ENCODE measurements around the gene RFX5. TPM values are rescaled to one million over a fixed set of nuclear protein-coding genes. Genes with fewer than 3 reads are reported as not detected.

RFX5 gene
- total and polyA plus RNA-seq, 9 of the 15 experiments (the other 6 are each of a cell fraction or from before 2014, with no cell fraction given): 3.8 to 48.2 (median 32.2) TPM

DNA sequence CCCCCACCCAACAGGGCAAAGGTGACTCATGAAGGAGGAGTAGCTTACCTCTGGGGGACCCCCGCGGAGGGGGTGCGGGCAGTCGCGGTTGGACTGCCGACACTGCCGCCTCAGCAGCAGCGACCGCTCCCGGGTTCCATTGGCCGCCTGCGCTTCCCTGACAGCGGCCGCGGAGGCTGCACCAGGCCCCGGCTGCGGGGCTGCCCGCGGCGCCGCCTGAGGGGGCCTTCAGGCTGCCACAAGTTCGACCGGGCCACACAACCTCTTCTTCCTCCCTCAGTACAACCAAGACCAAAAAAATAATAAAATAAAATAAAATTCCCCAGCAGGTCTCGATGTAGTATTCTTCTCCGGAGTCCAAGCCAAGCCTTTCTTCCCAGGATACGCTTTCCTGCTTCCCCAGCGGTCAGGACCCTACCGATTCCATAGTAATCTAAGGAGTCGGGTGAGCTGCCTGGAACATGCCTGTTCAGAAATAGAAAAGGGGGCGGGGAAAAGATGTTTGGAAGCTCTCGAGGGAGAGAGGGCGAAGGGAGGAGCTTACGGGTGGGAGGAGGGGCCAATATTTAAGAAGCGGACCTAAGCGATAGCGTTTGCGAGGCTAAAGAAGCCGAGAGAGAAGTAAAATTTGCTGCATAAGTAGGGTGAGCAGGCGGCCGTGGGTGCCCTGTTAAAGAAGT, 19.7 kb downstream of the RFX5 start, which contains the start of gene PI4KB (continued):
- peak; percentile 65 for TF ChIP-seq TBP (optimal IDR thresholded peaks at IDR 0.05; ENCODE audit: low read depth, low read length)
- no peak for TF ChIP-seq WHSC1 (IDR thresholded peaks at IDR 0.05; ENCODE audit: low read length)
- peak; percentile 88 for TF ChIP-seq XRCC5 (IDR thresholded peaks at IDR 0.05; ENCODE audit: low read depth, low read length)
- peak; percentile 59 for TF ChIP-seq HNRNPLL (IDR thresholded peaks at IDR 0.05; ENCODE audit: low read depth, low read length, poor library complexity, severe bottlenecking)
- no peak for TF ChIP-seq CHAMP1 (IDR thresholded peaks at IDR 0.05)
- TF ChIP-seq MTF1 (CRISPR knock-in tag; IDR thresholded peaks at IDR 0.05; ENCODE audit: borderline replicate concordance): no peak
- TF ChIP-seq, protein P1, sequence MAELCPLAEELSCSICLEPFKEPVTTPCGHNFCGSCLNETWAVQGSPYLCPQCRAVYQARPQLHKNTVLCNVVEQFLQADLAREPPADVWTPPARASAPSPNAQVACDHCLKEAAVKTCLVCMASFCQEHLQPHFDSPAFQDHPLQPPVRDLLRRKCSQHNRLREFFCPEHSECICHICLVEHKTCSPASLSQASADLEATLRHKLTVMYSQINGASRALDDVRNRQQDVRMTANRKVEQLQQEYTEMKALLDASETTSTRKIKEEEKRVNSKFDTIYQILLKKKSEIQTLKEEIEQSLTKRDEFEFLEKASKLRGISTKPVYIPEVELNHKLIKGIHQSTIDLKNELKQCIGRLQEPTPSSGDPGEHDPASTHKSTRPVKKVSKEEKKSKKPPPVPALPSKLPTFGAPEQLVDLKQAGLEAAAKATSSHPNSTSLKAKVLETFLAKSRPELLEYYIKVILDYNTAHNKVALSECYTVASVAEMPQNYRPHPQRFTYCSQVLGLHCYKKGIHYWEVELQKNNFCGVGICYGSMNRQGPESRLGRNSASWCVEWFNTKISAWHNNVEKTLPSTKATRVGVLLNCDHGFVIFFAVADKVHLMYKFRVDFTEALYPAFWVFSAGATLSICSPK (IDR thresholded peaks at IDR 0.05; ENCODE audit: borderline replicate concordance): no peak
- TF ChIP-seq E2F6 (IDR thresholded peaks at IDR 0.05; ENCODE audit: borderline replicate concordance in 1 of 2, extremely low read depth in 1 of 2, insufficient read depth in 1 of 2, insufficient read length in 1 of 2, low read depth in 1 of 2, low read length in 1 of 2, poor library complexity in 1 of 2, severe bottlenecking in 1 of 2): peak in 1 of 2 experiments; percentile 18
- no peak for TF ChIP-seq ZNF75A (CRISPR knock-in tag; IDR thresholded peaks at IDR 0.05)
- no peak for TF ChIP-seq HDAC3 (IDR thresholded peaks at IDR 0.05; ENCODE audit: borderline replicate concordance, partially characterized antibody)

All from K562 (cell line).